ENCODE data around the gene OTUB1. TPM values are rescaled to one million over a fixed set of nuclear protein-coding genes. Genes with fewer than 3 reads are reported as not detected.
"Not testable (repeated sequence)": the region's sequence is repeated elsewhere in the genome, so short reads cannot be mapped to it uniquely, and the experiment has no call there.

OTUB1 gene
- total and polyA plus RNA-seq, 8 donors: 33.6 to 161 (median 53.3) TPM

DNA sequence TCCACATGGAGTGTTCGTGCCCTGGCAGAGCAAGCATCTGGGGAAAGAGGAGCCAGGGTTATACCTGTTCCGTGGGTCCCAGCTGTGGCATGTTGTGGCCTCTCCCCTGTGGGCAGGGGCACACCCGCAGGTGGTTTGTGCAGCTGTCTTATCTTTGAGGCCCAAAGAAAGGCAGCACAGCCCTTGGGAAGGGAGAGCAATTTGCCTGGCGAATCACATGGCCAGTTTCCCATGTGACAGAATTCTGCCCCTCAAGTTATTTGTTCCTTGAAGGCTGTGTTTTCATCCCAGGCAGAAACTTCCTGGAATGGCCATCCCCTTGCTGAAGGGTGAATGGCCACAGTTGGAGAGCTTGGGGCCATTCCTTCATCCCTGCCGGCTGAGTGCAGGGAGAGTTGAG lies 28.2 kb upstream of the OTUB1 start:
- no peak for TF ChIP-seq POLR2AphosphoS5 (IDR thresholded peaks at IDR 0.05)
- TF ChIP-seq POLR2A (IDR thresholded peaks at IDR 0.05): no peak
- TF ChIP-seq, protein P1, sequence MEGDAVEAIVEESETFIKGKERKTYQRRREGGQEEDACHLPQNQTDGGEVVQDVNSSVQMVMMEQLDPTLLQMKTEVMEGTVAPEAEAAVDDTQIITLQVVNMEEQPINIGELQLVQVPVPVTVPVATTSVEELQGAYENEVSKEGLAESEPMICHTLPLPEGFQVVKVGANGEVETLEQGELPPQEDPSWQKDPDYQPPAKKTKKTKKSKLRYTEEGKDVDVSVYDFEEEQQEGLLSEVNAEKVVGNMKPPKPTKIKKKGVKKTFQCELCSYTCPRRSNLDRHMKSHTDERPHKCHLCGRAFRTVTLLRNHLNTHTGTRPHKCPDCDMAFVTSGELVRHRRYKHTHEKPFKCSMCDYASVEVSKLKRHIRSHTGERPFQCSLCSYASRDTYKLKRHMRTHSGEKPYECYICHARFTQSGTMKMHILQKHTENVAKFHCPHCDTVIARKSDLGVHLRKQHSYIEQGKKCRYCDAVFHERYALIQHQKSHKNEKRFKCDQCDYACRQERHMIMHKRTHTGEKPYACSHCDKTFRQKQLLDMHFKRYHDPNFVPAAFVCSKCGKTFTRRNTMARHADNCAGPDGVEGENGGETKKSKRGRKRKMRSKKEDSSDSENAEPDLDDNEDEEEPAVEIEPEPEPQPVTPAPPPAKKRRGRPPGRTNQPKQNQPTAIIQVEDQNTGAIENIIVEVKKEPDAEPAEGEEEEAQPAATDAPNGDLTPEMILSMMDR (IDR thresholded peaks at IDR 0.05): no peak
- TF ChIP-seq EP300 (IDR thresholded peaks at IDR 0.05): no peak
- Histone ChIP-seq H3K27ac (no peak overlapping the region), H3K4me1 (peaks cover 0 to 11% (median 0%) of the 10 kb centered on the region in 4 donors), H3K4me3 (no peak overlapping the region), H3K9me3 (no peaks in the 10 kb centered on the region), H3K27me3 (no peaks in the 10 kb centered on the region), H3K36me3 (peaks cover 25 to 44% (median 36%) of the 10 kb centered on the region in 4 donors)
- intact Hi-C loops (cut with DNase I; ENCODE audit: low total_unique reads): no loop called here
- no peak for DNase-seq
- WGBS, 5 donors: 59 to 77% (median 74%) methylated on average over 3 to 5 of the region's 5 CpGs

DNA sequence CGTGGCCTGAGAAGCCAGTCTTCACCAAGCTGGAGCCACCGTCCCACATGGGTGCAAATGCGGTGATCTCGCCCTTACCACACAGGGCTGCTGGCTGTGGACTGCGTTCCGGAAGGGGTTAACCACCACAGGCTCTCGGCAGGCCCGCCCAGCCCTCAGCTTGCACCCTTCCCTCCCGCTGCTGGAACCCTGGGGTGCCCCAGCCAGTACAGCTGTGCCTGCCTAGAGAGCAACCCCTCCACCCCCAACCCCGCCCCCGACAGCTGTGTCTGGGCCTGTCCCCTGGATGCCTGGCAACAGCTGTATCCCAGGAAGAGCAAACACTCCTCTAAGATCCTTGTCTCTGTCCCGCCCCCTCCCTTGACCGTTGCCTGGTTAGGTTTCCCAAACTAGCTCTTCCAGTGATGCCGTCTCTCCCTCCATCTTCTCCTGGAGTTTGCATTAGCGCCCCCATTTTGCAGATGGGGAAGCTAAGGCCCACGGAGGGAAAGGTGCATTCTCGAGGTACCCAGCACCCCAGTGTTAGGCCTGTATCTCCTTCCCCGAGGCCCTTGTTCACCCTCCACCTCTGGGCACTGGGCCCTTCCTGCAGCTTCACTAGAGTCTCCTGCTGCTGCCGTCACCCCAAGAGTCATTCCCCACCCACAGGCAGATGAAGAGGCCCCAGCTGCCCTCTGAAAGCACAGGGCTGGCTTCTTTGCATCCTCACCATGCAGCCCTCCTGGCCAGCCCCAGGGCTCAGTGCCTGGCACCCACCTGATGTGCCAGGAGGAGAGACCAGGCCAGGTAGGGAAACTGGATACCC lies 24.4 kb upstream of the OTUB1 start:
- peak; percentile 30 to 85 for DNase-seq
- Histone ChIP-seq H3K27ac (no peak overlapping the region), H3K4me3 (no peak overlapping the region), H3K9me3 (no peaks in the 10 kb centered on the region), H3K4me1 (peaks cover 0 to 11% (median 0%) of the 10 kb centered on the region in 4 donors), H3K36me3 (peaks cover 0 to 8% (median 0%) of the 10 kb centered on the region in 4 donors), H3K27me3 (peaks cover 0 to 5% (median 0%) of the 10 kb centered on the region in 3 donors)
- WGBS, 5 donors: 20 to 29% (median 27%) methylated on average over 9 to 19 of the region's 19 CpGs
- TF ChIP-seq EP300 (IDR thresholded peaks at IDR 0.05): no peak
- TF ChIP-seq POLR2AphosphoS5 (IDR thresholded peaks at IDR 0.05): no peak
- no peak for TF ChIP-seq POLR2A (IDR thresholded peaks at IDR 0.05)
- TF ChIP-seq, protein P1 (IDR thresholded peaks at IDR 0.05): no peak
- intact Hi-C loops (cut with DNase I; ENCODE audit: low total_unique reads): no loop called here

DNA sequence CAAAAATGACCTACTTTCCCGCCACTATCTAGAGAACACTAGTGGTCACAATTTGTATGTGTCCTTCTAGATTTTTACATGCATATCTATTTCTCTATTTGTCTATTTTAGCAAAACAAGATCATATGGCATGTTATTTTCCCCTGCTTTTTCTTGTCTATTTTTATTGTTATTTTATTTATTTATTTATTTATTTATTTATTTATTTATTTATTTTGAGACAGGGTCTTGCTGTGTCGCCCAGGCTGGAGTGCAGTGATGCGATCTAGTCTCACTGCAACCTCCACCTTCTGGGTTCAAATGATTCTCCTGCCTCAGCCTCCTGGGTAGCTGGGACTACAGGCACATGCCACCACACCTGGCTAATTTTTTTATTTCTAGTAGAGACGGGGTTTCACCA lies 22.3 kb upstream of the OTUB1 start:
- intact Hi-C loops (cut with DNase I; ENCODE audit: low total_unique reads); H3K27me3 ChIP-seq; H3K9me3 ChIP-seq; H3K27ac ChIP-seq; DNase-seq; H3K36me3 ChIP-seq; H3K4me3 ChIP-seq: not testable (repeated sequence)
- WGBS, 5 donors: 89 to 97% (median 93%) methylated on average over 4 of the region's 4 CpGs
- peaks cover 0 to 11% (median 0%) of the 10 kb centered on the region in 4 donors for H3K4me1 ChIP-seq

DNA sequence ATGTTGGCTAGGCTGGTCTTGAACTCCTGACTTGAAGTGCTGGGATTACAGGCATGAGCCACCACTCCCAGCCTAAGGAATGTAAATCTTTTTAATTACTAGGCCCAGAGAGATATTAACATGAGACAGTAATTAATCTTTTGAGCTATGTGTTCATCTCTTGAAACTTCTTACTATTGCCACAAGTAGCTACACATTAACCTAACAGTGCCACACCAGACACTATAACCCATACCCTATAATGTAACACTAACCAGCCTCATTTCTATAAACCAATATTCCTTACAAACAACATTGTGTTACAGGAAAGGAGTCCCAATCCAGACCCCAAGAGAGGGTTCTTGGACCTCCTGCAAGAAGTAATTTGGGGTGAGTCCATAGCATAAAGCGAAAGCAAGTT lies 19.8 kb upstream of the OTUB1 start:
- Histone ChIP-seq H3K27me3 (peaks cover 0 to 11% (median 4%) of the 10 kb centered on the region in 3 donors), H3K36me3 (no peaks in the 10 kb centered on the region), H3K9me3 (no peaks in the 10 kb centered on the region), H3K27ac (no peak overlapping the region), H3K4me1 (peaks cover 0 to 8% (median 0%) of the 10 kb centered on the region in 4 donors), H3K4me3 (no peak overlapping the region)
- DNase-seq: no peak
- intact Hi-C loops (cut with DNase I; ENCODE audit: low total_unique reads): no loop called here
- TF ChIP-seq POLR2AphosphoS5 (IDR thresholded peaks at IDR 0.05) (no peak), POLR2A (IDR thresholded peaks at IDR 0.05) (no peak), EP300 (IDR thresholded peaks at IDR 0.05) (no peak)
- TF ChIP-seq, protein P1 (IDR thresholded peaks at IDR 0.05): no peak
- WGBS, 5 donors: 96 to 100% (median 100%) methylated on average over 1 of the region's 1 CpG

DNA sequence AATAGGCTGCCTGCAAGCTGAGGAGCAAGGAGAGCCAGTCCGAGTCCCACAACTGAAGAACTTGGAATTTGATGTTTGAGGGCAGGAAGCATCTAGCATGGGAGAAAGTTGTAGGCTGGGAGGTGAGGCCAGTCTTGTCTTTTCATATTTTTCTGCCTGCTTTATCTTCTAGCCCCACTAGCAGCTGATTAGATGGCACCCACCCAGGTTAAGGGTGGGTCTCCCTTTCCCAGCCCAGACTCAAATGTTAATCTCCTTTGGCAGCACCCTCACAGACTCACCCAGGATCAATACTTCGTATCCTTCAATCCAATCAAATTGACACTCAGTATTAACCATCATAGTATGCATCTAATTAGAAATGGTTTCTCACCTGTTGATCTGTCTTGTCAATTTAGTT lies 16.8 kb upstream of the OTUB1 start:
- H3K36me3 ChIP-seq: no peaks in the 10 kb centered on the region
- no peak overlapping the region for H3K4me3 ChIP-seq
- 68 to 86% (median 73%) methylated on average over 2 of the region's 2 CpGs for WGBS, 5 donors
- H3K4me1 ChIP-seq: peaks cover 0 to 6% (median 4%) of the 10 kb centered on the region in 4 donors
- intact Hi-C loops (cut with DNase I; ENCODE audit: low total_unique reads): no loop called here
- TF ChIP-seq, protein P1 (IDR thresholded peaks at IDR 0.05): no peak
- TF ChIP-seq POLR2AphosphoS5 (IDR thresholded peaks at IDR 0.05) (no peak), POLR2A (IDR thresholded peaks at IDR 0.05) (no peak), EP300 (IDR thresholded peaks at IDR 0.05) (no peak)
- peaks cover 0 to 9% (median 4%) of the 10 kb centered on the region in 3 donors for H3K27me3 ChIP-seq
- no peak overlapping the region for H3K27ac ChIP-seq
- no peaks in the 10 kb centered on the region for H3K9me3 ChIP-seq
- DNase-seq: no peak
